KG1 (cell line): ENCODE results near the gene MT1F.
"Not testable (repeated sequence)": the region's sequence is repeated elsewhere in the genome, so short reads cannot be mapped to it uniquely, and the experiment has no call there.

ENCODE experiments used
- DNase-seq: peaks from one replicate; lab custom pipeline; 2025; lab: John Stamatoyannopoulos, UW

Gene MT1F

DNA sequence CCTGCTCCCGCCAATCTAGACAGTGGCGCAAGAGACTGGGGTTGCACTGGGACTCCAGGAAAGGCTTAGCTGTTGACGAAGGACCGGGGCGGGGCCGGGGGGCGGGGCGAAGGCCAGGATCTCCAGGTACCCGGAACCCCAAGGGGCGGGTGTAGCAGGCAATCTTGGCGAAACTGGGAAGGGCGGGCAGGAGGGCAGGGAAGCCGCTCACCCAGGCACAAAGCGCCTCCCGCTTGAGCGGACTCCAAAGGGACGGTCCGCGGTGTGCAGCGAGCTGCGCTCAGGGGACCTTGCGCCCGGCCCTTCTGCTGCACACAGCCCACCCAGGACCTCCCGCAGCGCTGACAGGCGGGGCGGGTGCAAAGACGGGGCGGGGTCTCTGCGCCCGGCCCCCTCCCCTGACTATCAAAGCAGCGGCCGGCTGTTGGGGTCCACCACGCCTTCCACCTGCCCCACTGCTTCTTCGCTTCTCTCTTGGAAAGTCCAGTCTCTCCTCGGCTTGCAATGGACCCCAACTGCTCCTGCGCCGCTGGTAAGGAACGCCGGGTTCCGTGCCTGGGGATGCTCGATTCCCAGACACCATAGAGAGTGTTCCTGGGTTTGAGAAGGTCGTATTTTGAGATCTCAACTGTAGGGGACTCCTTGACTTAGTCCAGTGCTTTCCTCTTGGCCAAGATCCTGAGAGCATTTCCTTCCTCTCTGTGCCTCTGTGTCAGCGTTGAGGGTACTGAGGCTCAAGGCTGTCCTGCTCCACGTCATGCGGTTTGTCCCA is at the start of gene MT1F:
Gene MT1F (plus strand): TSS at position 405 of the 772 bp plus-strand sequence. CDS start 100 bp downstream, at position 505.
- DNase-seq = no peak

DNA sequence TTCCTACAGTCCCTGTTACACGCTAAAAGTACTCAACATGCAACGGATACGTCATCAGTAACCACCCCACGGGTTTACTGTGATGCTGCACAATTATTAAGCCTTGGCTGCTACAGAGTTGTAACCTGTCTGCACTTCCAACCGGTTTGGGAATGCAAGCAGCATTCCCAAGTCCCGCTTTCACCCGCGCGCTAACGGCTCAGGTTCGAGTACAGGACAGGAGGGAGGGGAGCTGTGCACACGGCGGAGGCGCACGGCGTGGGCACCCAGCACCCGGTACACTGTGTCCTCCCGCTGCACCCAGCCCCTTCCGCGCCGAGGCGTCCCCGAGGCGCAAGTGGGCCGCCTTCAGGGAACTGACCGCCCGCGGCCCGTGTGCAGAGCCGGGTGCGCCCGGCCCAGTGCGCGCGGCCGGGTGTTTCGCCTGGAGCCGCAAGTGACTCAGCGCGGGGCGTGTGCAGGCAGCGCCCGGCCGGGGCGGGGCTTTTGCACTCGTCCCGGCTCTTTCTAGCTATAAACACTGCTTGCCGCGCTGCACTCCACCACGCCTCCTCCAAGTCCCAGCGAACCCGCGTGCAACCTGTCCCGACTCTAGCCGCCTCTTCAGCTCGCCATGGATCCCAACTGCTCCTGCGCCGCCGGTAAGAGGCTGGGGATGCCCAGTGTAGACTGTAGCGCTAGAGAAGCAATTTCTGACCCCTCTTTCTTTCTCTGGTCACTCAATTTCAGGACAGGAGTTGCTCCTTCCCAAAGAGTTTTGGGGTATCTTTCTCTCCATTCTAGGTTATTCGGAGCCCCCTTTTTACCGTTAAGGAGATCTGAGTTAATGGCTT is 49.5 kb upstream of the MT1F start, which contains the start of gene MT2A:
Gene MT2A (plus strand): TSS at position 542 of the 833 bp plus-strand sequence. CDS start 72 bp downstream, at position 614.
- DNase-seq = peak; percentile 56

DNA sequence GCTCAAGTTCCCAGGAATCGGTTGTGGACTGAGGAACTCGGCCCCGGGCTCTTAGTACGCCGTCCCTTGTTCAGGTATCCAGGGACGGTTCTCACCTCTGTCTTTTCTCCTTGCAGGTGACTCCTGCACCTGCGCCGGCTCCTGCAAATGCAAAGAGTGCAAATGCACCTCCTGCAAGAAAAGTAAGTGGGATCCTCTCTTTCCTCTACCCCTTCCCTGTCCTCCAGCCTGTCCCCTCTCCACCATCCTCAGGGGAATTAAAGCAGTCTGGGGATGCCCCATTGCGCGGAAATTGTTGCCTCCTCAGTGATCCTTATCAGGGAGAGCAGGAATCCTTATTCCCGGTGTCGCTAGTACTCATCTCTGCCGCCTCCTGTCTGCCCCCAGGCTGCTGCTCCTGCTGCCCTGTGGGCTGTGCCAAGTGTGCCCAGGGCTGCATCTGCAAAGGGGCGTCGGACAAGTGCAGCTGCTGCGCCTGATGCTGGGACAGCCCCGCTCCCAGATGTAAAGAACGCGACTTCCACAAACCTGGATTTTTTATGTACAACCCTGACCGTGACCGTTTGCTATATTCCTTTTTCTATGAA is 48.8 kb upstream of the MT1F start:
- no peak for DNase-seq

DNA sequence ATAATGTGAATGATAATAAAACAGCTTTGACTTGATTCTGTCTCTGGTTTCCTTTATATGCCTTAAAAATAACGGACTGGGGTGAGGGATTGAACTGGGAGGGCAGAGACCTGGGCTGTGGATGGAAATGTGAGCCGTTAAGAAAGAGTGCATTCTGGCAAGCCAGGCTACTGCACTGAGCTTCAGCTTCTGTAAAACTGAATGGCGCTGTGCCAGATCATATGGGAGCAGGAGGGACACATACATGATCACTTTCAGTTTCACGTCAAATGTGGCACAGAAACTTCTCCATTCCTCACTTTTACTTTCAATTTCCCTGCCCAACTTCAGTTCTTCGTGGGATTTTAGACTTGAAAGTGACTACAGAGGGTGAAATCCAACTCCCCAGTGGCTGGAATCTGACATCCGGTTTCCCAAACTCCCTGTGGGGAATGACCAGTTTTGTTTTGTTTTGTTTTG is 48.3 kb upstream of the MT1F start:
- DNase-seq = peak; percentile 70

DNA sequence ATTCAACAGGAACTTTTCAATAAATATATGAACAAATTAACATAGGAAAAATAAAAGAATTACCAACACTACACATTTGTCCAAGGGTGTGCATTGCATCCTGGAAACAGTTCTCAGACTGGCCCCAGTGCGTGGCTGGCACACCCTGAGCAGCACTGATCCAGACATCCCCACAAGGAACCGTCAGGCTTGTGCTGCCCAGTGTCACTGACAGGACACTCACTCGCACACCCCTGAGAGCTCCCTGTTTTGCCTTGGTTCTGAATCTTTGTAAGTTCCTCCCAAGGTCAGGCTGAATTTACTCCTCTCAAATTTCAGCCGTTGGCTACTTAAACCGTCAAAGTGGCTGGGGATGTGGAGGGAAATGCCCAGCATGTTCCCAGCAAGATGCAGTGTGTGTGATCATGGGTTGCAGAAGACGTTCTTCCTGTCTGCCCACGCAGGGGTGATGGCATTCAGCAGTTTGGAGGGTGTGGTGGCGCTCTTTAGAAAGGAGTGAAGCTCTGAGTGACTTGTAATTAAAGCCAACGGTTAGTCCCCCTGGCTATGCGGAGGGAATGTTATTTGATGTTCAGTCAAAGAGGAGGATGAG is 47.6 kb upstream of the MT1F start:
- DNase-seq = no peak

DNA sequence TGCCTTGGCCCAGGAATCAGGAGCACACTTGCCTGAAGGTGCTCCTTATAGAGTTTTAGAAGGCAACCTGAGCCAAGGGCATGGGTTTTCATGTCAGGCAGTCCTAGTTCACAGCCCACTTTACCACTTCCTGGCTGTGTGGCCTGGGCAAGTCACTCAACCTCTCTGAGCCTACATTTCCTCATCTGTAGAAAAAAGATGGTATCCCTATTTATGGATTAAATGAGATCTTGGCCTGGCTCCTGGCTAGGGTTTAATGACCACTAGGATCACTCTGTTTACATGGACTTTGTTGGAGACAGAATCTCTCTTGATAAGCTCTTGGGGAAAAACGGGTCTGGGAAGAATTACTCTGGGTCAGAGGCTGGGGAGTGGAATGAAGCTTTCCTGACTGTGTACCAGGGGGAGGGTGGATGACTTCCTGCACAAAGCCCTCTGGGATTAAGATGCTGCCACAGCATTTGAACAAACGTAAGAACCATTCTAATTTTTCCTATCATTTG is 47.1 kb upstream of the MT1F start:
- no peak for DNase-seq

DNA sequence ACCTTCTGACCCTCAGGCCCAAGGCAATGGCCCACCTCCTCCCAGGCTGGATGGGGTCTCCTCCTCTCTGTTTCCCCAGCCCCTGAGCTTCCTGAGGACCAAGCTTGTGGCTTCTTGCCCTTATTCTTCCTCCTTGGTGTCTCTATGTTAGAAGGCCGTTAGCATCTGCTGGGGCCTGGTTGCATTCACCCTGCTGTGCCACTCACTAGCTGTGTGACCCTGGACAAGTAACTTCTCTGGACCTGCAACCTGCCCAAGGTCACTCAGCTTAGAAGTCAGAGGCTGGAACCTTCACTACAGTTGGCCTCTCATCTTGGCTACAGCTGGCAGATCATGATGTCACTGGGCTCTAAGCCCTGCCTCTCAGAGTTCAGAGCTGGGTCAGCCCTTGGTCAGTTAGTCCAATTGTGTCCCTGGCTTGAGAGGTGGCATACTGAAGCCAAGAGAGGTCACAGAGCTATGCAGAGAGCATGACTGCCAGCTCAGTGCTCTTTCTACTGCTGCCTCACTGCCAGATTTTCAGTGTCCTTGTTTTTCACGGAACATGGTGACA is 46.4 kb upstream of the MT1F start:
- DNase-seq = no peak

DNA sequence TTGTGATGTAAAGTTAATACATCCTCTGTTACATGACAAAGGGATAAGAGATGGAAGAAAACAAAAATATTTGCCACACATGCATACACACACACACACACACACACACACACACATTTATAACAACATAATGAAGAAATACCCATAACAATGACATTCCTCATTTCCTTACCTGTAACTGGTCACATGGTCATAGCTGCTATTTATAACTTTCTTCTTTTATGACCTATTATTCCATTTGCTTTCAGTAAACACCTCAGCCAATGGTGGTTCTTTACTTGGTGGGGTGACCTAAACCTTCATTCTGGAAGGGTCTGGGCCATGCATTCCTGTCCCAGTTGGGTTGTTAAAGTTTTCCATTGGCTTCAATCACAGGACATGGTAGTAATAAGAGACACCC is 44.1 kb upstream of the MT1F start:
- no peak for DNase-seq

DNA sequence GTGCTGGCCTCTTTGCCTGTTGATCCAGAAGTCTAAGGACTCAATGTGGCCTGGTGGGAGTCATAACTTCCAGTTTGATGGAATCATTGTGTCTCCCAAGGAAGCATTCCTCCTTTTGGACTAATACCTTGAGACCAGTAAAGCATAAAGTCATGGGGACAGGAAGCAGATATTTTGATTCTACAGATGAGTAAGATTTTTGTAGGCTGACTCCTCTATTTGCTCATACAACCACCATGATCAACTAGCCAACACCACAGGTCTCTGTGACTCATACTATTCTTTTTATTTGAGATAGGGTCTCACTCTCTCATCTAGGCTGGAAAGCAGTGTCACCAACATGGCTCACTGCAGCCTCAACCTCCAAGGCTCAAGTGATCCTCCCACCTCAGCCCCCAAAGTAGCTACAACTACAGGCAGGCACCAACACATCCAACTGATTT is 43.2 kb upstream of the MT1F start:
- DNase-seq = no peak

DNA sequence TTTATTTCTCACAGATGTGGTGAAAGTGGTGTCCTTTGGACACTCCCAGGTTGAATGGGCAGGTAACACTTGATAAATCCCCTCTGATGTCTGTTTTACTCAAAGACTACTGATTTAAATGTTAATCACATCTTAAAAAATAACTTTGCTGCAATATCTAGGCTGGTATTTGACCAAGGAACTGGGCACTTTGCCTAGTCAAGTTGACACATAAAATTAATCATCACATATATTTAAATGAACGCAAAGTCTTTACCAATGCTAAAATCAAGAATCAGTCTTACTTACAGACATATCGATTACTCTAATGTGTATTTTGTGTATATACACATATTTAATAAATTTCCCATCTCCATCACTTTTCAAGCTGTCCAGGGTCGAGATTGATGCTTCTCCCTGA is 42.4 kb upstream of the MT1F start:
- no peak for DNase-seq

DNA sequence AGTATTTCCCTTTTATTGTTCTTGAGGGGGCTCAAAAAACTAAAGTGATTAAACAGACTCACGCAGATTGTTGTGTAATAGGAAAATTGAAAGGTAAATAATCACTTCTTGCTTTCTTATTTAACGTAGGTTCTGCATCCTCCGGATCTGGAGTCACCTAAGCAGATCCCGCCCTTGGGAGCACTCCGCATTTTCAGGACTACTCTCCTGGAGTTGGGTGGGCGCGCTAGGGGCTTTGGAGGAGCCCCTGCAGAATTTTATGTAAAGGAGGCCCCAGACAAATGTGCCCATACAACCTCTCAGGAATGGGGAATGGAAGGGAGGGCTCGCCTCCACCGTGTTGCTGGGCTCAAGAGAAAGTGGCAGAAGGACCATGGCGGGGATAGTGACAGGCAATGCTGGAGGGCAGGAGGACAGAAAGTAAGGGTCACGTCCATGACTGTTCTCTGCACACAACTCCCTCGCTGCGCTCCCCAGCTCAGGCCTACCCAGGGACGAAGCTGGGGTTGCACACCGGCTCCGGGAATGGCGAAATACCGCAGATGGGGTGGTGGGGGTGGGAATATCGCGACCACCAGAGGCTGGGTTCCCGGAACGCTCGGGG is 41.0 kb upstream of the MT1F start:
- no peak for DNase-seq

DNA sequence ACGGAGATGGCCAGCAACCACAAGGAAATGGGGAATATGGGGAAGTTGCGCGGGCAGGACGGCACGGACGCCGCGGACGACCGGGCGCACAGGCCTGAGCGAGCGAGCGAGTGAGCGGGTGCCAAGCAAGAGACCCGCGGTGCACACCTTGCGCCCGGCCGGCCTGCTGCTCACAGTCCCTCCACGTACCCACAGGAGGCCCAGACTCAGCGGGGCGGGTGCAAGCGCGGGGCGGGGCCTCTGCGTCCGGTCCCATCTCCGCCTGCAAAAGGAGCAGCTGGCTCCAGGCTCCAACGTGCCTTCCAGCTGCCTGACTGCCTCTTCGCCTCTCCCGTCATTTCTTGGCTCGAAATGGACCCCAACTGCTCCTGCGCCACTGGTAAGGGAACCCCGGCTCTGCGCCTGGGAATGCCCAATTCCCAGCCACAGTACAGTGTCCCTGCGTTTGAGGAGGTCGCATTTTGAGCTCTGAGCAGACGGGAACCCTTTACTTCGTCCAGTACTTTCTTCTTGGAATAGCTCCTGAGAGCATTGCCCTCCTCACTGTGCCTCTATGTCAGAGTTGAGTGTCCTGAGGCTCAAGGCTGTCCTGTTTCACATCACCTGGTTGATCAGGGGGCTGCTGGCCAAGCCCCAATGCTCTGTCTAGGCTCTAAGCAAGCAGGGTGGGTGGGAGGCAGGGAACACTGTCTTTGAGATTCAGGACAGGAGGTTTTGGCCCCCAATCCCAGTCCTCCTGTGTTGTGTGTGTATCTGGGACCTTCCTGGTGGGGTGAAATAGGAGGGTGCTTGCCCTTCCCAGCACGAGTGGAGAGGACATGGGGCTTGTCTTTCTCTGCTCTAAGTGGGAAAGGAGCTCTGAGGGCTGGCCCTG is 40.3 kb upstream of the MT1F start:
- no peak for DNase-seq

DNA sequence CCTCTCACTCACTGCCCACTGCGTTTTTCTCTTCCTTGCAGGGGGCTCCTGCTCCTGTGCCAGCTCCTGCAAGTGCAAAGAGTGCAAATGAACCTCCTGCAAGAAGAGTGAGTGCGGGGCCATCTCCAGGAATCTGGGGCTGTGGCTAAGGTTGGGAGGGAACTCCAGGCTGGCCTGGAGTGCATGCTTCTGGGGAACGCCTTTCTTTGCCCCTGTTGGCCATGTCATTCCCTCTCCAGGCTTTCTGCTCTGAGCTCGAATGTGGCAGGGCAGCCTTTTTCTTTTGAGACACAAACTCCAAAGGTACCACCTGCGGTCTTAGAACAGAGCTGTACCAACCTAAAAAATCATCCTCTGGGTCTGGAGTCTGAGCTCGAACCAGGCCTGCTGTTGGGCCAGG is 39.6 kb upstream of the MT1F start:
- no peak for DNase-seq

DNA sequence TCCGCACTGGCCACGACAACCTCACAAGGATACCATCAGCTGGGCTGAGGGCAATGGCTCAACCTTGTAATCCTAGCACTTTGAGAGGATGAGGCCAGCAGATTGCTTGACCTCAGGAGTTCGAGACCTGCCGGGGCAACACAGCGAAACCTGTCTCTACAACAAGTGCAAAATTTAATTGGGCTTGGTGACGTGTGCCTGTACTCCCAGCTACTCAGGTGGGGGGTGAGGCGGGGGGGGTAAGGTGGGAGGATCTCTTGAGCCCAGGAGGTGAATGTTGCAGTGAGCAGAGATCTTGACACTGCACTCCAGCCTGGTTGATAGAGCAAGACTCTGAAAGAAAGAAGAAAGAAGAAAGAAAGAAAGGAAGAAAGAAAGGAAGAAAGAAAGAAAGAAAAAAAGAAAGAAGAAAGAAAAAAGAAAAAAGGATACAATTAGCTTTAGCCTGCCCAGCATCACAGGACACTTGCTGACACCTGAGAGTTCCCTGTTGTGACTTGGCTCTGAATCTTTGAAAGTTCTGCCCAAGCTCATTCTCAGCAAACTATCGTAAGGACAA is 37.3 kb upstream of the MT1F start:
- DNase-seq = no peak

DNA sequence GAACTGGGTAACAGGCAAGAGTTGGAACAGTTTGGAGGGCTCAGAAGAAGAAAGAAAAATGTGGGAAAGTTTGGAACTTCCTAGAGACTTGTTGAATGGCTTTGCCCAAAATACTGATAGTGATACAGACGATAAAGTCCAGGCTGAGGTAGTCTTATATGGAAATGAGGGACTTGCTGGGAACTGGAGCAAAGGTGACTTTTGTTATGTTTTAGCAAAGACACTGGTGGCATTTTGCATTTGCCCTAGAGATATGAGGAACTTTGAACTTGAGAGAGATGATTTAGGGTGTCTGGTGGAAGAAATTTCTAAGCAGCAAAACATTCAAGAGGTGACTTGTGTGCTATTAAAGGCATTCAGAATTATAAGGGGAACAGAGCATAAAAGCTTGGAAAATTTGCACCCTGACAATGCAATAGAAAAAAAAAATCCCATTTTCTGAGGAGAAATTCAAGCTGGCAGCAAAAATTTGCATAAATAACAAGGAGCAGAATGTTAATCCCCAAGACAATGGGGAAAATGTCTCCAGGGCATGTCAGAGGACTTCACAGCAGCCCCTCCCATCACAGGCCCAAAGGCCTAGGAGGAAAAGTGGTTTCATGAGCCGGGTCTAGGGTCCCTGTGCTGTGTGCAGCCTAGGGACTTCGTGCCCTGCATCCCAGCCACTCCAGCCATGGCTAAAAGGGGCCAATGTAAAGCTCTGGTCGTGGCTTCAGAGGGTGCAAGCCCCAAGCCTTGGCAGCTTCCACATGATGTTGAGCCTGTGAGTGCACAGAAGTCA is 35.9 kb upstream of the MT1F start:
- not testable (repeated sequence) for DNase-seq

DNA sequence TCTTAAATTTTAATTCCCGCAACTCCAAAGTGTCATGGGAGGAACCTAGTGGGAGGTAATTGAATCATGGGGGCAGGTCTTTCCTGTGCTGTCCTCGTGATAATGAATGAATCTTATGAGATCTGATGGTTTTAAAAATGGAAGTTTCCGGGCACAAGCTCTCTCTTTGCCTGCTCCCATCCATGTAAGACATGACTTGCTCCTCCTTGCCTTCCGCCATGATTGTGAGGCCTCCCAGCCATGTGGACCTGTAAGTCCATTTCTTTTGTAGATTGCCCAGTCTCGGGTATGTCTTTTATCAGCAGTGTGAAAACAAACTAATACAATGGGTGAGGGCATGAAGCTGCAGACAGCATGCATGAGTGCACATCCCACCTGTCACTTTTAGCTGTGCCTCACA is 34.6 kb upstream of the MT1F start:
- not testable (repeated sequence) for DNase-seq

DNA sequence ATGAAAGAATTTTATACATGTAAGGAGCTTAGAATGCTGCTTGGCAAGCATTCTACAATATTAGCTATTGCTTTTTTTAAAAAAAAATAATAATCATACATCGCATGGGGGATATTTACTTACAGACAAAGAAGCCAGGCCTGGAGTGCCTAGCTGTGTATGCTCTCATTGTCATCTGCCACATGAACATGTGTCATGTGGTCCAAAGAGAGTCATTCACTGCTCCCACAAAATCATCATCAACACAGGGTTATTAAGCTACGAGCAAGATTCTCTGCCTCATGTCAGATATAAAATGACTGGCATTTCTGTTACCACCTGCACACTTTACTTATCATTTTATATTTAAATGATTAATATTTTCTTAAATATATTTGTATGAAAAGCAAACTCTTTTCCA is 34.1 kb upstream of the MT1F start:
- DNase-seq = no peak

DNA sequence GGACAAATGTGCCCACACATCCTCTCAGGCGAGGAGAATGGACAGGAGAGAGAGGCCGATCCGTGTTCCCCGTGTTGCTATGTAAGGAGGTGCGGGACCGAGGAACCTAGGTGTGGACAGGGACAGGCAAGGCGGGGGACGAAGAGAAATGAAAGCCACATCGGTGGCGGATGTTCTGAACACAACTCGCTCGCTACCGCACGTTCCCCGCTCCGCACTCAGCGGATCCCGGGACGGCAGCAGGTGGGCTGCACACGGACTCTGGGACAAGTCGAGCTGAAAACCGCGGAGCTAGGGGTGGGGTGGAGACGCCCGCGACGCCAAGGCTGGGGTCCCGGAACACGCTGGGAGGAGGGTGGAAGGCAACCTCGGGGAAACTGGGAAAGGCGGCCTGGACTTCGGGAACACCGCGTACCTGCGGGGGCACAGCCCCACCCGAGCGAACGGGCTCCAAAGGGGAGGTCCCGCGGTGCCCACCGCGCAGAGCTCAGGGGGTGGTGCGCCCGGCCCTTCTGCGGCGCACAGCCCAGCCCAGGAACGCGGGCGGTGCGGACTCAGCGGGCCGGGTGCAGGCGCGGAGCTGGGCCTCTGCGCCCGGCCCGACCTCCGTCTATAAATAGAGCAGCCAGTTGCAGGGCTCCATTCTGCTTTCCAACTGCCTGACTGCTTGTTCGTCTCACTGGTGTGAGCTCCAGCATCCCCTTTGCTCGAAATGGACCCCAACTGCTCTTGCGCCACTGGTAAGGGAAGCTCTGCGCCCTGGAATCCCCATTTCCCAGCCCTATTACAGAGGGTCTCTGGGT is 32.4 kb upstream of the MT1F start, which contains the start of gene MT1E:
Gene MT1E (plus strand): TSS at position 642 of the 803 bp plus-strand sequence. CDS start 71 bp downstream, at position 713.
- no peak for DNase-seq
